ENCODE data around the gene PDCD1.

The PDCD1 gene

DNA sequence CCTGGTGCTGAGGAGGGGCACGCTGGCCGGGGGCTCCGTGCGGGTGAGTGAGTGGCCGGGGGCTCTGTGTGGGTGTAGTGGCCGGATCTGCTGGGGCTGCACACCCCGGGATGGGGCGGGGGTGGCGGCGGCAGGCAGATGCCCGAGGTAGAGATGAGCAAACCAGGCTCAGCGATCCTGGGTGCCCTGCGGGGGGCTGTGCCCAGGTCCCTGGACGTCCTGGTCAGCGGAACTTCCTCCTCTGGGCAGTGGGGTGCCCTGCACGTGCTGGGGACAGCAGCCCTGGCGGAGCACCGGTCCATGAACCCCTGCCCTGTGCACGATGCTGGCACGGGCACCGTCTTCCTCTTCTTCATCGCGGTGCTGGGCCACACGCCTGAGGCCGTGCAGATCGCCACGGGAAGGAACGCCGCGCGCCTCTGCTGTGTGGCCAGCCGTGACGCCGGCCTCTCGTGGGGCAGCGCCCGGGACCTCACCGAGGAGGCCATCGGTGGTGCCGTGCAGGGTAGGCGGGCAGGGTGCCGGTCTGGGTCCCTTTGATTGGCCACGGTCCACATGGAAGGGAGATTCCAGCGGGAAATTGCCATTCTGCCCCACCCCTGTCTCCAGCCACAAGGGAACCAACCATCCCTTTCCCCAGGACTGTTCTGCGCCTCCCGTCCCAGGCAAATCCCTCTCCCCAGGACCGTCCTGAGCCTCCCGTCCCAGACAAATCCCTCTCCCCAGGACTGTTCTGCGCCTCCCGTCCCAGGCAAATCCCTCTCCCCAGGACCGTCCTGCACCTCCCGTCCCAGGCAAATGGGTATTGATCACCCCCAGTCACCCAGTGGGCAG, 43.8 kb downstream of the PDCD1 start:
- no peak overlapping the region for H3K4me3 ChIP-seq (ENCODE audit: low read length)
- TF ChIP-seq CTCF (IDR thresholded peaks at IDR 0.05; ENCODE audit: insufficient read depth, low read depth, low read length, missing control alignments): no peak
- no peak for DNase-seq (ENCODE audit: low read depth)

DNA sequence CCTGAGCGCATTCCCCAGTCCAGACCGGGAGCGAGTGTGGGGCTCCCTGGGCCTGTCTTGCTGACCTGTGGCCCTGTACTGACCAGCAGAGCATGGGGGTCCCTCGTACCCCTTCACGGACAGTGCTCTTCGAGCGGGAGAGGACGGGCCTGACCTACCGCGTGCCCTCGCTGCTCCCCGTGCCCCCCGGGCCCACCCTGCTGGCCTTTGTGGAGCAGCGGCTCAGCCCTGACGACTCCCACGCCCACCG, 44.4 kb downstream of the PDCD1 start:
- DNase-seq (ENCODE audit: low read depth): no peak
- TF ChIP-seq CTCF (IDR thresholded peaks at IDR 0.05; ENCODE audit: insufficient read depth, low read depth, low read length, missing control alignments): no peak
- H3K4me3 ChIP-seq (ENCODE audit: low read length): no peak overlapping the region

- DNase-seq (ENCODE audit: low read depth): no peak
- TF ChIP-seq CTCF (IDR thresholded peaks at IDR 0.05; ENCODE audit: insufficient read depth, low read depth, low read length, missing control alignments): no peak
- no peak overlapping the region for H3K4me3 ChIP-seq (ENCODE audit: low read length)
Measured at GRCh38 chr2:241813644-241814392, 44.9 kb downstream of the PDCD1 start.

DNA sequence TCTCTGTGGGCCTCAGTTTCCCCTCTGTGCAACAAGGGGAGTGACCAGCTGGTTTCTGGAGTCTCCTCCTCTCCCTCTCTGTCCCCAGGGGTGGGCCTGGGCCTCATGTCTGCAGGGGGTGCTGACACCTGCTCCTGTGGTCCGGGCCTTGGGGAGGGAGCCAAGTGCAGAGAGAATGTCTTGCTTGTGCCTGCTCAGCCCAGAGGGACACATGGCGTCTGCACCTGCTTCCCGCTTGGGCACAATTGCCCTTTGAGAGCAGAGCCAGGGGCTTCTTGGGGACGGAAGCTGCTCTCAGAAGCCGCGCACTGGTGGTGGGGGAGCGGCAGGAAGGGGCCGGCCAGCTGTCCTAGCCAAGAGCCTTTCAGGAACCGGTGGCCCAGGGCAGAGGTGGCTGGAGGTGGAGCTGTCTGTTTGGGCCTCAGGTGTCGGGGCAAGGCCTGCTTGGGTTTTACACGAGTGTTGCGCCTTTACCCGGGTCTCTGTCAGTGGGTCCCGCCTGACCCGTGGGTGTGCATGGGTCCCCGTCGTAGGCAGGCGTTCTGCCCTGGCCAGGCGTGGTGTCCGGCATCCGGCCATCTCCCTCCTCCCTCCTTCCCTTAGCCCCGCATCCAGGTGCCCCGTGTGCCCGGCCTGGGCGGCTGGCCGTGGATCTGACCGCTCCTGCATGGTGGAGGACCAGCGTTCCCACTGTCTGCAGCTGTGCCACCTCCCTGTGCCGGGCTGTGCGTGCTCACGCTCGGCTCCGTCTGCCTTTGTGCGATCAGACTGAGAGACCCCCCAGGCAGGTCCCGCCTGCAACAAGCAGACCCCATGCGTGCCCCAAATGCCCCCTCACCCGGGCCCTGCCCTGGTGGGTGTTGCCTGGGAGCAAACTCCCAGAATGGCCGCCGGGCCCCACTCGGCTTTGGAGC, 45.7 kb downstream of the PDCD1 start:
- no peak for DNase-seq (ENCODE audit: low read depth)
- no peak for TF ChIP-seq CTCF (IDR thresholded peaks at IDR 0.05; ENCODE audit: insufficient read depth, low read depth, low read length, missing control alignments)
- H3K4me3 ChIP-seq (ENCODE audit: low read length): no peak overlapping the region

GRCh38 chr2:241811952-241812729, 46.6 kb downstream of the PDCD1 start:
- TF ChIP-seq CTCF (IDR thresholded peaks at IDR 0.05; ENCODE audit: insufficient read depth, low read depth, low read length, missing control alignments): no peak
- no peak for DNase-seq (ENCODE audit: low read depth)

DNA sequence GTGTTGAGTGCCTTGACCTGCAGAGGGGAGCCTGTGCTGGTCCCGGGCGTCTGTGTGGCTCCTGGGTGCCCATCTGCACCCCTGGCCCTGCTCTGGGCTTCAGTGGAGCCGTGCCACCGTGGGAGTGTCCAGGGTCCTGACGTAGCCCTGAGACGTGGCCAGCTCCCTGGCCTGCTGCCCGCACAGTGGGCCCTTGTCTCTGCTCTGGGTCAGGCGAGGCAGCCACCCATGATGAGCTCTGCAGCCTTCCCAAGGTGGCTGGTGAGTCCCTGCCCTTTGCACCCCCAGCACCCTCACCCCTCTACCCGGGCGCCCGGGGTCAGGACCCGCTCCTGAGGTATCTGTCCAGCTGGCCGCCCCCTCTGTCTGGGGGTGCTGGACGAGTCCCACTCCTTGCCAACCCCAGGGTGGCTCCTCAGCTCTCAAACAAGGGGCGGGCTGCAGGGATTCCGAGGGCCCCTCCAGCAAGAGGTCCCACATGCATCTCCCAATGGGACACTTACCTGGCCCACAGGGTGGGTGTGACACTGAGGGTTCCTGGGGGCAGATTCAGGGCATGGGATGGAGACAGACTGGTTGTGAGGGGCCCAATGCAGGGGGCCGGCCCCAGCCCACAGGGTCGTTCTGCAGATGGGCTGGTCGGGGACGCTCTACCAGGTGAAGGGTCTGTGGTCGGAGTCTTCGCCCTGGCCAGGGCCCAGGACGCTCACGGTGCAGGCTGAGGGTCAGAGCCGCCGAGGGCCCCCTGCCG, 47.3 kb downstream of the PDCD1 start:
- TF ChIP-seq CTCF (IDR thresholded peaks at IDR 0.05; ENCODE audit: insufficient read depth, low read depth, low read length, missing control alignments): no peak
- no peak for DNase-seq (ENCODE audit: low read depth)
- no peak overlapping the region for H3K4me3 ChIP-seq (ENCODE audit: low read length)

More at GRCh38 chr2:241811952-241812729, 46.6 kb downstream of the PDCD1 start:
- no peak overlapping the region for H3K4me3 ChIP-seq (ENCODE audit: low read length)

All from epithelial cell of esophagus (primary cell).